HG03520 (cell line): ENCODE results near the gene WDR93.

Experiments used
- ATAC-seq: cut with Tn5 transposase; IDR thresholded peaks from one replicate; pipeline ENCODE4 v1.9.1; 2021; ENCODE audit warnings: mild to moderate bottlenecking, moderate library complexity; ENCODE audit not compliant: unreplicated experiment

WDR93 gene

GRCh38 chr15:89747708-89748682 is 57.4 kb downstream of the WDR93 start:
- no peak for ATAC-seq

GRCh38 chr15:89749054-89749453 is 58.4 kb downstream of the WDR93 start:
- ATAC-seq: no peak

- no peak for ATAC-seq
These were observed 58.9 kb downstream of the WDR93 start for GRCh38 chr15:89749526-89749925.

- ATAC-seq: no peak
These were observed 59.4 kb downstream of the WDR93 start for GRCh38 chr15:89749951-89750559.

- ATAC-seq: peak; percentile 90
These were observed 60.2 kb downstream of the WDR93 start, which contains the start of gene MESP1 for GRCh38 chr15:89750560-89751542. MESP1 (minus strand) TSS chr15:89751249; CDS start chr15:89751231, 18 bp downstream.

- ATAC-seq: no peak
These were observed 61.1 kb downstream of the WDR93 start for GRCh38 chr15:89751748-89752147.

- ATAC-seq: no peak
These were observed 63.2 kb downstream of the WDR93 start for GRCh38 chr15:89753855-89754254.

GRCh38 chr15:89754361-89755154 is 63.9 kb downstream of the WDR93 start:
- no peak for ATAC-seq

GRCh38 chr15:89755701-89756100 is 65.1 kb downstream of the WDR93 start:
- ATAC-seq: no peak

GRCh38 chr15:89756897-89757296 is 66.3 kb downstream of the WDR93 start:
- no peak for ATAC-seq

- ATAC-seq: no peak
These were observed 67.7 kb downstream of the WDR93 start for GRCh38 chr15:89758283-89758682.

GRCh38 chr15:89758981-89759380 is 68.4 kb downstream of the WDR93 start:
- no peak for ATAC-seq

GRCh38 chr15:89759835-89760234 is 69.2 kb downstream of the WDR93 start:
- ATAC-seq: no peak

- ATAC-seq: peak; percentile 56
These were observed 69.8 kb downstream of the WDR93 start for GRCh38 chr15:89760303-89761008.

GRCh38 chr15:89761009-89761831 is 70.6 kb downstream of the WDR93 start:
- no peak for ATAC-seq

- no peak for ATAC-seq
These were observed 71.3 kb downstream of the WDR93 start for GRCh38 chr15:89761929-89762328.

- no peak for ATAC-seq
These were observed 75.1 kb downstream of the WDR93 start for GRCh38 chr15:89765694-89766093.
